Psoas muscle (tissue), 8 donors: Measurements from ENCODE around the gene CADPS. TPM values are rescaled to one million over a fixed set of nuclear protein-coding genes. Genes with fewer than 3 reads are reported as not detected.

ENCODE experiments used
- ATAC-seq, 4 donors: fragments of 200-7000 bp; cut with Tn5 transposase; one replicate each; pipeline ENCODE4 v1.9.1; 2020; ENCODE audit warnings: moderate library complexity in 3 of 4, mild to moderate bottlenecking in 2 of 4
- DNase-seq, 2 donors: peaks; one replicate each; pipeline ENCODE4 v3.0.0-alpha.2; 2020
- H3K27ac ChIP-seq: fragments of 200-600 bp; one replicate; pipeline ENCODE4 v1.8.0; 2022
- H3K27me3 ChIP-seq, 3 donors: fragments of 200-600 bp in 1 of 3; one replicate each; pipeline versions ENCODE4 v1.6.1 to v1.8.0; 2013 to 2022; ENCODE audit warnings: low read length in 2 of 3, mild to moderate bottlenecking in 2 of 3, moderate library complexity in 1 of 3; ENCODE audit not compliant: insufficient read depth in 3 of 3
- H3K36me3 ChIP-seq, 2 donors: fragments of 200-600 bp in 1 of 2; one replicate each; pipeline versions ENCODE4 v1.6.1 to v1.8.0; 2013 to 2022; ENCODE audit warnings: low read depth in 1 of 2, mild to moderate bottlenecking in 1 of 2, moderate library complexity in 1 of 2; ENCODE audit not compliant: insufficient read depth in 1 of 2
- H3K4me1 ChIP-seq: fragments of 200-600 bp; one replicate; pipeline ENCODE4 v1.8.0; 2022
- H3K4me3 ChIP-seq: fragments of 200-600 bp; one replicate; pipeline ENCODE4 v1.8.0; 2022; ENCODE audit warnings: mild to moderate bottlenecking
- H3K9me3 ChIP-seq: fragments of 200-600 bp; one replicate; pipeline ENCODE4 v1.8.0; 2022
- CTCF ChIP-seq: fragments of 200-600 bp; IDR thresholded peaks from one replicate; pipeline ENCODE4 v1.8.0; 2022; ENCODE audit warnings: antibody characterized with exemption
- WGBS, 3 donors: extraction: QIAGEN DNeasy Blood & Tissue Kit; methylation state at CpG; one replicate each; pipeline versions ENCODE4 v1.1.6 to v1.1.7; 2013; 5-methylcytosine and 5-hydroxymethylcytosine counted together
- intact Hi-C, 2 donors: fragments of 100-400 bp; cut with DNase I; formaldehyde crosslinking; loops; one replicate each; pipeline versions ENCODE4 v1.11.0 to v1.14.2; 2022
- polyA plus RNA-seq, 3 donors: library from polyadenylated mRNA; stranded (reverse); fragments of 200-250 nt; gene quantifications; one replicate each; pipeline ENCODE4 v1.2.3, GENCODE V29; 2013
- total RNA-seq, 4 donors: library from RNA; stranded (reverse); fragmentation: NEBNext Ultra II Directional in 2 of 4; extraction: Animal tissue kit (Norgen Biotek cat#: 25700) in 2 of 4; gene quantifications; one replicate each; pipeline versions ENCODE4 v1.2.1 to v1.2.4, GENCODE V29; 2021 to 2023
- donor health status: healthy with polysubstance abuse.
- donor health status: DM: no; HTN: no; CAD: no; lungs with moderate emphysema.
- donor health status: Bipolar disorder and iron deficiency.
- donor health status: healthy.
- donor health status: DM: yes; HTN: yes; CAD: no.
- donor health status: DM: no; HTN: no; CAD: no.
- donor health status: DM: no; HTN: no; CAD: no.
- donor health status: DM: yes; HTN: yes; CAD: no.

CADPS gene
- total and polyA plus RNA-seq, 7 donors, result 0.01 to 0.07 (median 0.04) TPM; not detected in 4

- intact Hi-C loops, result no loop called here
- Histone ChIP-seq H3K27ac (no peak overlapping the region), H3K9me3 (no peaks in the 10 kb centered on the region), H3K36me3 (no peaks in the 10 kb centered on the region), H3K27me3 (no peaks in the 10 kb centered on the region), H3K4me1 (no peaks in the 10 kb centered on the region), H3K4me3 (no peak overlapping the region)
- ATAC-seq (no peak), DNase-seq (no peak)
- 84 to 88% (median 85%) methylated on average over 6 of the region's 6 CpGs for WGBS, 3 donors
- no peak for TF ChIP-seq CTCF
Measured at GRCh38 chr3:62405566-62405965, 469.6 kb downstream of the CADPS start.

- Histone ChIP-seq H3K27me3 (no peaks in the 10 kb centered on the region), H3K9me3 (no peaks in the 10 kb centered on the region), H3K4me1 (no peaks in the 10 kb centered on the region), H3K27ac (no peak overlapping the region), H3K36me3 (no peaks in the 10 kb centered on the region), H3K4me3 (no peak overlapping the region)
- TF ChIP-seq CTCF, result no peak
- ATAC-seq, result no peak
- DNase-seq, result no peak
- intact Hi-C loops, result no loop called here
- 70 to 84% (median 83%) methylated on average over 6 of the region's 6 CpGs for WGBS, 3 donors
Measured at GRCh38 chr3:62405135-62405534, 470.1 kb downstream of the CADPS start.

GRCh38 chr3:62404321-62404720 lies 470.9 kb downstream of the CADPS start:
- H3K27me3 ChIP-seq, result no peaks in the 10 kb centered on the region
- H3K9me3 ChIP-seq, result no peaks in the 10 kb centered on the region
- no peak for DNase-seq
- 81 to 82% (median 81%) methylated on average over 8 of the region's 8 CpGs for WGBS, 3 donors
- H3K27ac ChIP-seq, result no peak overlapping the region
- H3K4me1 ChIP-seq, result no peaks in the 10 kb centered on the region
- H3K36me3 ChIP-seq, result no peaks in the 10 kb centered on the region
- intact Hi-C loops, result no loop called here
- no peak for ATAC-seq
- no peak overlapping the region for H3K4me3 ChIP-seq
- TF ChIP-seq CTCF, result no peak

- Histone ChIP-seq H3K4me3 (no peak overlapping the region), H3K27me3 (no peaks in the 10 kb centered on the region), H3K4me1 (no peaks in the 10 kb centered on the region), H3K9me3 (no peaks in the 10 kb centered on the region), H3K27ac (no peak overlapping the region), H3K36me3 (no peaks in the 10 kb centered on the region)
- intact Hi-C loops, result no loop called here
- ATAC-seq (no peak), DNase-seq (no peak)
- no peak for TF ChIP-seq CTCF
- 79 to 85% (median 81%) methylated on average over 3 of the region's 3 CpGs for WGBS, 3 donors
Measured at GRCh38 chr3:62403765-62404164, 471.5 kb downstream of the CADPS start.

- no peak for TF ChIP-seq CTCF
- Histone ChIP-seq H3K27me3 (peaks cover 0 to 4% (median 0%) of the 10 kb centered on the region in 3 donors), H3K4me1 (no peaks in the 10 kb centered on the region), H3K4me3 (no peak overlapping the region), H3K36me3 (no peaks in the 10 kb centered on the region), H3K27ac (no peak overlapping the region), H3K9me3 (no peaks in the 10 kb centered on the region)
- 46 to 68% (median 57%) methylated on average over 5 of the region's 5 CpGs for WGBS, 3 donors
- intact Hi-C loops, result no loop called here
- DNase-seq, result no peak
- ATAC-seq, result no peak
Measured at GRCh38 chr3:62392626-62393292, 482.5 kb downstream of the CADPS start.
